Stimulated activated CD4-positive, alpha-beta T cell treated with anti-CD3 and anti-CD28 coated beads, TNF-alpha, amount 100 ng/mL, for 1 hour (primary cell): ENCODE measurements around the gene ACTR3.
A peak's percentile ranks its signal among the peaks of the same experiment; 100 is the strongest.
"Not testable (repeated sequence)": the region's sequence is repeated elsewhere in the genome, so short reads cannot be mapped to it uniquely, and the experiment has no call there.

Experiments used
- DNase-seq, 3 donors: peaks; one replicate each; pipeline ENCODE4 v3.0.0-alpha.2; 2020; ENCODE audit warnings: low read depth in 3 of 3, low spot score in 1 of 3

ACTR3 gene

DNA sequence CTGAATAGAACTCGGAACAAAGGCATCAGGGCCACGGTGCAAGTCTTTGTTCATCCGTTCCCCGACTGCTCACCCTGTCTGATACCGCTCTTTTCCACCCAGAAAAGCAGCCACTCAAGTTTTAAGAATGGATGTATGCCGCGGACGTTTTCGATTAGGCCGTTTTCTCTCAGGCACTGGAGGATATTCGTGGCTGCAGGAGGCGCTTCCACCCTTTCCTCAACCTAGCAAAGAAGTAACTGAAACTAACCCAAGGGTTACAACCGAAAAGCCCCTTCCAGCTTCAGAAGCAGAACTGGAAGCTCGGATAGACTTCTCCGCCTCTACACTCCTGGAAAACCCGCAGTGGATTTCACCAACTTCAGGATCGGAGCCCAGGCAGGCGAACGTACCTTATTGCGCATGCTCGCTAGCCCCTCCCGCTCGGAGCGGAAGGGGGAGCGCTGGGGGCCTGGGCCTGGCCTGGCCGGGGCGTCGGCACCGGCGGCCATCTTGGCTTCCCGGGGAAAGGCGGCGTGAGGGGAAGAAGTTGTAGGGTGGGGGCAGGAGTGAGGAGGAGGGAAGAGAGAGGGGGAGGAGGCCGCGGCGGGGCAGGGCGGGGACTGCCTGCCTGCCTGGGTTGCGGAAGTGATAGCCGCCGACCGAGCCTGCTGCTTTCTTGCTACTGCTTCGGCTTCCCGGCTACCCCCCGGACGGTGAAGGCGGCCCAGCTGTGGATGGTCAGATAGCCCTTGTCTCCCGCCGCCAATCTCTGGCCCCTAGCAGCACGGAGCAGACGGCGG, at the start of gene ACTR3:
TSS of gene ACTR3 (plus strand) at position 619 of the 782 bp plus-strand sequence. CDS start 191 bp downstream, outside the sequence.
- DNase-seq = peak; percentile 95 to 97 (median 95)

GRCh38 chr2:113840518-113840917, 49.4 kb upstream of the ACTR3 start:
- no peak for DNase-seq

- no peak for DNase-seq
These were observed 46.8 kb upstream of the ACTR3 start for GRCh38 chr2:113842919-113843736.

GRCh38 chr2:113843737-113844050, 46.2 kb upstream of the ACTR3 start:
- not testable (repeated sequence) for DNase-seq

DNA sequence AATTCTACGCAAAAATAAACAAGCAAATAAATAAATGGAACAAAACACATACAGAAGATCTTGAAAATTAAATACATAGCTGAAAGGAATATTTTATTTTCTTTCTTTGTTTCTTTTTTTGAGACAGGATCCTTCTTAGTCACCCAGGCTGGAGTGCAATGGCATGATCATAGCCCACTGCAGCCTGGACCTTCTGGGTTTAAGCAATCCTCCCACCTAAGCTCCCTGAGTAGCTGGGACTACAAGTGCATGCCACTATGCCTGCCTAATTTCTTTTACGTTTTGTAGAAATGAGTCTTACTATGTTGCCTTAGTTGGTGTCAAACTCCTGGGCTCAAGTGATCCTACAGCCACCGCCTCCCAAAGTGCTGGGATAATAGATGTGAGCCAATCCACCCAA, 44.6 kb upstream of the ACTR3 start:
- no peak for DNase-seq

DNA sequence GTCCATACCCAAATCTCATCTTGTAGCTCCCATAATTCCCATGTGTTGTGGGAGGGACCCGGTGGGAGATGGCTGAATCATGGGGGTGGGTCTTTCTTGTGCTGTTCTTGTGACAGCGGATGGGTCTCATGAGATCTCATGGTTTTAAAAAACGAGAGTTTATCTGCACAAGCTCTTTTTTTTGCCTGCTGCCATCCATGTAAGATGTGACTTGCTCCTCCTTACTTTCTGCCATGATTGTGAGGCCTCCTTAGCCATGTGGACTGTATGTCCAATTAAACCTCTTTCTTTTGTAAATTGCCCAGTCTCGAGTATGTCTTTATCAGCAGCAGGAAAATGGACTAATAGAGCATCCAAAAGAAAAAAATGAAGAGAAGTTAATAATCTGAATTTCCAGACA, 44.1 kb upstream of the ACTR3 start:
- DNase-seq = not testable (repeated sequence)

GRCh38 chr2:113846429-113846828, 43.5 kb upstream of the ACTR3 start:
- DNase-seq = no peak

- DNase-seq = no peak
These were observed 42.7 kb upstream of the ACTR3 start for GRCh38 chr2:113847144-113847543.

DNA sequence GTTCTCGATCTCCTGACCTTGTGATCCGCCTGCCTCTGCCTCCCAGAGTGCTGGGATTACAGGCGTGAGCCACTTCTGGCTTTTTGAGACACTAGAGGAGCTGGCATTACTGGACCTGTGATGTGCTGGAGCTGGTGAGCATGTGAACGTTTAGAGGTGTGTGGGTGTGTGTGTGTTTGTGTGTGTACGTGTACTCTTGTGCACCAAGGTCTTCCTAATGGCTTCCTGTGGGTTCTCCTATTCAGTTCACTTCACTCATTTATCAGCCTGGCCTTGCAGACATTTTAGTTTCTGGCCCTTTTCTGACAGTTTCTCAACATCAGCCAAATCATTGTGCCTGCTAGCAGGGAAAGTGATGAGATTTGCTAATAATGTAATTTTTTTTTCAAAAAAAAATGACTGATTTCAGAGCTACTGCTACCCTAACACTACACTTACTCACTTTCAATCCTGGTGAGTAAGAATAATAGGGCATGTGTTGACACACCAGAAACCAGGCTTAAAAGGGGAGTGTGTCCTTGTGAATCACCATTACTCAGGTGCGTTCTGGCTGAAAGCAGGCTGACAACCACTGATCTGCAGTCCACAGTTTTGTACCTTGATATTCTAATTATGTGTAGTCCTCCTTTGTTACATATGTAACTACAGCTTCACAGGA, 41.0 kb upstream of the ACTR3 start:
- no peak for DNase-seq

DNA sequence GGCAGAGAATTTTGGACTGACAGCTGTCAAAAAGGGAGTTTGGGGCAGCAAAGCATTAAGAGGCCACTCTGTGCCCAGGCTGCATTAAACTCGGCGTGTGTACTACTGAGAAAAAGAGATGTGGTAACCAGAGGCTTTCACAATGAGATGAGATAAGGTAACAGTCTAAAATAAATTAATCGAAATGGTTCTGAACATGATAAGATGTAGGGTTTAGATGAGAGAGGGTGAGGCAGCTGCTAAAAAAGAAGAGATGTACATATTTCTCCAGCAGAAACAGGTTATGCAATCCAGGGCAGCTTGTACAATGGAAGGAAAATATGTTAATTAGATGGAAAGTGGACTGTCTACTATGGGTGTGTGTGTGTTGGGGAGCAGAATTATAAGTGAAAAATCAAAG, 39.2 kb upstream of the ACTR3 start:
- no peak for DNase-seq

DNA sequence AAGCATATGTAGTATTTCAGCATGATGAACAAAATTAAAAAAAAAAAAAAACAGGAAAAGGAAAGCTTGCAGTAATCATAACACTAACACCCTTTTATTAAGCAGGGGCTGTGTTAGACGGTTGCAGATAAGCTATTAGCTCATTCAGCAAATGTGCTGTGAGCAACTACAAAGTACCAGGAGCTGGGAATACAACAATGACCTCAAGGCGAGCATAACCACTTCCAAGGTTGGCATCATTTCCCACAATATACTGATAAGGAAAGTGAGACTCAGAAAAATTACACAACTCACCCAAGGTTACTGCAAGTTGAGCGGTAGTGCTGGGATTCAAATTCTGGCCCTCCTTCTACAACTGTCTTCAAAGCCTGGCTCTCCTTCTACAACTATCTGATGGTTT, 38.2 kb upstream of the ACTR3 start:
- no peak for DNase-seq

GRCh38 chr2:113854208-113854607, 35.7 kb upstream of the ACTR3 start:
- DNase-seq = no peak

DNA sequence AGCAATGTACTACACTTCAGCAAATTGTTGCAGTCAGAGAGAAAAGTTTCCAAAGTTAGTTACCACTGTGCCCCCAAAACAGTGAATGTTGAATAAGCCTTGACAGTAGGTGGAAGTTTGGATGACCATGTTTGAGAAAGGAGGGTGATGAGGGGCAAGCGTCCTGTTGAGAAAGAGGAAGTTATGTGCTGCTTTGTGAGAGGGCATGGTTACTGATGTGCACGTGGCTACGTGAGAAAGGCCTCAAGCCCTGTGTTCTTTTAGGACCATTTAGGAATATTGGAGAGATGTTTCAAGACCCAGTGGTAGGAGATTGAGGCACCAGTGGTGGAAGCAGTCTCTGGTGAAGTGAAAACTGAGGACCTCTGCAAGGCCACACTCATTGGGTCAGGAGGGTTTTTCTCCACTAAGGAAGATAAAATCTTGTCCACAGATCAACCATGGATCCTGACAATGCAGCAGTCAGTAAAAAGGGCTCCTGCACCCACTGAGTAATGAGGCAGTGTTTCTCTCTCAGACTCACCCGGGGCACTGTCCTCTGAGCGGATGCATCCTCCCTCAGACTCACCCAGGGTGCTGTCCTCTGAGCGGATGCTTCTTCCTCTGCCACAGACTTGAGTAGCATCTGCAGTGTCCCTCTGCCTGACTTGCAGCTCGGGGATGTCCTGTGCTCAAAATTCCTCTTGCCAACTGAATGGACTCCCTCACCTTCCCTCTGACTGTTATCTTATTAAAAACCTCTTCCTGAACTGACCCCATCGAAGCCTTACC, 34.7 kb upstream of the ACTR3 start:
- no peak for DNase-seq

- DNase-seq = no peak
These were observed 32.4 kb upstream of the ACTR3 start for GRCh38 chr2:113857464-113857863.

DNA sequence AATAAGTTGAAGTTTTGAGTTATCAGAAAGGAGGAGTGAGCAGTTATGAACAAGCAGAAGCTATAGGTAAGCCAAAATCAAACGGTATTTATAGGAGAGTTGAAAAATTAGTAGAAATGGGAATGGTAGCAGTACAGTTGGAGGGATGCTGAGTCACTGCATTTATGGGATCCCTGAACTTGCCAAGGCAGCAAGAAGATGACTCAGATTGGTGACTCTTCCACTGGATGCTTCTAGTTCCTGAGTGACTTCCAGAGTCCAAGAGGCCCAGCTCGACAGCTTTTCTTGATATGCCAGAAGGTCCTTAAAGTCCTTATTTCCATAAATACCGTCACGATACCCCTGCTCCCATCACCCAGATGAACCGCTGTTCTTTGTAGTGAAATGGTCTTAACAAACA, 31.1 kb upstream of the ACTR3 start:
- DNase-seq = no peak

DNA sequence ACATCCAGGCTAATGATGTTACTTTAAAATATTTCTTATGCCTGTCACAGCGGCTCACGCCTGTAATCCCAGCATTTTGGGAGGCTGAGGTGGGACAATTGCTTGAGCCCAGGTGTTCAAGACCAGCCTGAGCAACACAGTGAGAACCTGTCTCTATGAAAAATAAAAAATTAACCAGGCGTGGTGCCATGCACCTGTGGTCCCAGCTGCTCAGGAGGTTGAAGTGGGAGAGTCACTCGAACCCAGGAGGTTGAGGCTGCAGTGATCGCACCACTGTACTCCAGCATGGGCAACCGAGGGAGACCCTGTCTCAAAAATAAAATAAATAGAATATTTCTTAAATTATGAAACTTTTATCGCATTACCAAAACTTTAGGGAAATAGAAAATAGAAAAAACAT, 28.1 kb upstream of the ACTR3 start:
- DNase-seq = no peak

GRCh38 chr2:113863144-113863543, 26.7 kb upstream of the ACTR3 start:
- DNase-seq = no peak

- DNase-seq = no peak
These were observed 22.3 kb upstream of the ACTR3 start for GRCh38 chr2:113867571-113867970.

- DNase-seq = no peak
These were observed 20.6 kb upstream of the ACTR3 start for GRCh38 chr2:113869253-113869652.

DNA sequence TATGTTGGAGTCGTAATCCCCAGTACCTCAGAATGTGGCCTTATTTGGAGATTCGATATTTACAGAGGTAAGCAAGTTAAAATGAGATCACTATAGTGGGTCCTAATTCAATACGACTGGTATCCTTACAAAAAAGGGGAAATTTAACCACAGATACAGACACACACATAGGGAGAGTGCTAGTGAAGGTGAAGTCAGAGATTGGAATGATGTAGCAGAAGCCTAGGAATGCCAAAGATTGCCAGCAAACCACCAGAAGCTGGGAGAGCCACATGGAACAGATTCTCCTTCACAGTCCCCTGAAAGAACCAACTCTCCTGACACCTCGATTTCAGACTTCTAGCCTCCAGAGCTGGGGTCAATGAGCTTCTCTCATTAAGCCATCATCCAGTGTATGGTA, 17.7 kb upstream of the ACTR3 start:
- DNase-seq = no peak

GRCh38 chr2:113873867-113874266, 16.0 kb upstream of the ACTR3 start:
- DNase-seq = no peak
